Stomach (tissue), 9 donors: Measurements from ENCODE around the gene SNU13. TPM values are rescaled to one million over a fixed set of nuclear protein-coding genes. Genes with fewer than 3 reads are reported as not detected.

Source experiments
- DNase-seq, 2 donors: peaks; one replicate each; pipeline versions ENCODE4 v3.0.0 to v3.0.0-alpha.2; 2013 to 2019
- H3K27ac ChIP-seq, 5 donors: fragments of 200-600 bp in 4 of 5; sonication (generic) in 4 of 5; one replicate each; pipeline ENCODE4 v1.5.1; 2013 to 2019; ENCODE audit warnings: mild to moderate bottlenecking in 1 of 5, moderate library complexity in 1 of 5
- H3K27me3 ChIP-seq, 3 donors: fragments of 200-600 bp; sonication (generic); one replicate each; pipeline ENCODE4 v1.5.1; 2017 to 2019; ENCODE audit warnings: mixed run types in 1 of 3
- H3K36me3 ChIP-seq, 4 donors: fragments of 200-600 bp; sonication (generic); 1 replicate in 3 of 4; 2 replicates in 1 of 4; pipeline ENCODE4 v1.5.1; 2016 to 2019
- H3K4me1 ChIP-seq, 4 donors: fragments of 200-600 bp; sonication (generic); one replicate each; pipeline ENCODE4 v1.5.1; 2016 to 2019
- H3K4me3 ChIP-seq, 4 donors: fragments of 200-600 bp; sonication (generic) in 3 of 4; one replicate each; pipeline ENCODE4 v1.5.1; 2016 to 2019; ENCODE audit warnings: mild to moderate bottlenecking in 1 of 4
- H3K9me3 ChIP-seq, 4 donors: fragments of 200-600 bp; sonication (generic); one replicate each; pipeline ENCODE4 v1.5.1; 2016 to 2019
- CTCF ChIP-seq, 7 experiments: fragments of 450-650 bp in 4 of 7; fragments of 200-600 bp in 3 of 7; sonication (generic) in 3 of 7; IDR thresholded peaks; one replicate each; pipeline ENCODE4 v1.5.1; 2016 to 2019; ENCODE audit warnings: antibody characterized with exemption in 7 of 7, control low read depth in 2 of 7, mild to moderate bottlenecking in 1 of 7
- EP300 ChIP-seq: sonication (generic); formaldehyde crosslinking; IDR thresholded peaks from one replicate; pipeline ENCODE4 v1.6.1; 2017; ENCODE audit warnings: antibody characterized with exemption
- POLR2A ChIP-seq, 4 donors: fragments of 450-650 bp; IDR thresholded peaks; one replicate each; pipeline ENCODE4 v1.6.1; 2016; ENCODE audit warnings: antibody characterized with exemption in 4 of 4, control low read depth in 2 of 4, mild to moderate bottlenecking in 1 of 4, moderate library complexity in 1 of 4
- POLR2AphosphoS5 ChIP-seq, 3 donors: sonication (generic); formaldehyde crosslinking; IDR thresholded peaks; one replicate each; pipeline ENCODE4 v1.6.1; 2016; ENCODE audit warnings: antibody characterized with exemption in 3 of 3
- WGBS, 5 donors: extraction: QIAGEN DNeasy Blood & Tissue Kit in 3 of 5; methylation state at CpG; one replicate each; pipeline versions ENCODE4 v1.1.5 to v1.1.7; 2013 to 2018; 5-methylcytosine and 5-hydroxymethylcytosine counted together
- intact Hi-C: fragments of 100-400 bp; cut with DNase I; formaldehyde crosslinking; loops from one replicate; pipeline ENCODE4 v1.15.1; 2023; ENCODE audit warnings: low total_unique reads
- polyA plus RNA-seq, 3 donors: library from polyadenylated mRNA; stranded (reverse); fragments of 200-250 nt; gene quantifications; one replicate each; pipeline ENCODE4 v1.2.3, GENCODE V29; 2013
- small RNA-seq, 4 donors: library from RNA; depleted of rRNA; stranded (forward); fragments of <200 nt; gene quantifications; one replicate each; pipeline ENCODE3, GENCODE V24; 2016
- total RNA-seq, 5 donors: library from RNA; depleted of rRNA; stranded (reverse); fragments of >200 nt; gene quantifications; one replicate each; pipeline versions ENCODE4 v1.1.0 to v1.2.3, GENCODE V29; 2014 to 2016
- donor health status: healthy with polysubstance abuse.
- donor health status: Bipolar disorder and iron deficiency.
- donor health status: healthy.

Gene SNU13
- total and polyA plus RNA-seq, 8 donors = 12.2 to 154 (median 98.1) TPM

DNA sequence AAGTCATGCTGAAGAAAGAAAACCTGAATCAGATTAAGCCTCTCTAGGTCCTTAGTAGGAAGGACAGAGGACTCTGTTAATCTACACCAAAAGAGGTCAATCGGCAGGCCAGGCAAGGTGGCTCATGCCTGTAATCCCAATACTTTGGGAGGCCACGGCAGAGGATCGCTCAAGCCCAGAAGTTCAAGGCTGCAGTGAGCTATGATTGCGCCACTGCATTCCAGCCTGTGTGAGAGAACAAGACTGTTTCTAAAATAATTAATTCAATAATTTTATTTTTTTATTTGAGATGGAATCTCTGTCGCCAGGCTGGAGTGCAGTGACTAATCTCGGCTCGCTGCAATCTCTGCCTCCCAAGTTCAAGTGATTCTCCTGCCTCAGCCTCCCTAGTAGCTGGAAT is 63.1 kb downstream of the SNU13 start:
- H3K4me1 ChIP-seq = peaks cover 15 to 41% (median 22%) of the 10 kb centered on the region in 4 donors
- H3K27ac ChIP-seq = no peak overlapping the region
- intact Hi-C loops = no loop called here
- H3K4me3 ChIP-seq = no peak overlapping the region
- TF ChIP-seq POLR2AphosphoS5 (IDR thresholded peaks at IDR 0.05) = no peak
- TF ChIP-seq CTCF (IDR thresholded peaks at IDR 0.05) = no peak
- TF ChIP-seq EP300 = no peak
- TF ChIP-seq POLR2A (IDR thresholded peaks at IDR 0.05) = no peak
- no peaks in the 10 kb centered on the region for H3K27me3 ChIP-seq
- 91 to 99% (median 96%) methylated on average over 7 of the region's 7 CpGs for WGBS, 5 donors
- no peaks in the 10 kb centered on the region for H3K9me3 ChIP-seq
- DNase-seq = no peak
- H3K36me3 ChIP-seq = peaks cover 63 to 83% (median 79%) of the 10 kb centered on the region in 4 donors

Small RNA genes within 50 kb of the gene (small RNA-seq; reads per million reads assigned to genes)
- 0 reads per million in 4 donors for gene HMGN2P10
- gene RF00019 = 0 reads per million in 4 donors
- 0 reads per million in 4 donors for gene RNU6-476P
- 0 reads per million in 4 donors for gene RNU6ATAC22P

Other genes starting within 250 kb of the SNU13 start
- gene TOB2, start 242.1 kb downstream of the SNU13 start, total RNA-seq = 10 to 100 TPM; 19.8 to 42.4 (median 31.5) TPM
- 10 to 100 TPM; 11.0 to 17.1 (median 13.0) TPM for gene TOB2, start 242.1 kb downstream of the SNU13 start, polyA plus RNA-seq
- gene PHF5A, start 220.2 kb downstream of the SNU13 start, total RNA-seq = 10 to 100 TPM in 4 of 5 donors, under 1 TPM in 1; 0.58 to 54.5 (median 28.8) TPM
- 10 to 100 TPM; 42.8 to 51.9 (median 48.0) TPM for gene PHF5A, start 220.2 kb downstream of the SNU13 start, polyA plus RNA-seq
- gene ACO2, start 219.8 kb downstream of the SNU13 start, total RNA-seq = 100 to 1,000 TPM in 3 of 5 donors, 10 to 100 TPM in 2; 87.0 to 238 (median 116) TPM
- 10 to 100 TPM; 46.6 to 51.5 (median 51.1) TPM for gene ACO2, start 219.8 kb downstream of the SNU13 start, polyA plus RNA-seq
- gene POLR3H, start 144.4 kb downstream of the SNU13 start, total RNA-seq = 10 to 100 TPM in 2 of 5 donors, 1 to 10 TPM in 3; 2.6 to 13.4 (median 7.1) TPM
- gene POLR3H, start 144.4 kb downstream of the SNU13 start, polyA plus RNA-seq = 10 to 100 TPM; 16.6 to 21.7 (median 16.7) TPM
- gene CSDC2, start 127.9 kb downstream of the SNU13 start, total RNA-seq = 1 to 10 TPM in 3 of 5 donors, under 1 TPM in 1, not detected in 1; 0.89 to 6.5 (median 1.4) TPM
- gene CSDC2, start 127.9 kb downstream of the SNU13 start, polyA plus RNA-seq = 1 to 10 TPM; 1.8 to 5.5 (median 2.8) TPM
- 100 to 1,000 TPM in 1 of 5 donors, 10 to 100 TPM in 4; 15.2 to 131 (median 41.9) TPM for gene PMM1, start 99.0 kb downstream of the SNU13 start, total RNA-seq
- gene PMM1, start 99.0 kb downstream of the SNU13 start, polyA plus RNA-seq = 100 to 1,000 TPM in 2 of 3 donors, 10 to 100 TPM in 1; 54.6 to 126 (median 102) TPM
- gene DESI1, start 67.8 kb downstream of the SNU13 start, total RNA-seq = 10 to 100 TPM; 10.4 to 39.7 (median 15.4) TPM
- gene DESI1, start 67.8 kb downstream of the SNU13 start, polyA plus RNA-seq = 10 to 100 TPM; 11.9 to 17.4 (median 16.2) TPM
- 100 to 1,000 TPM in 4 of 5 donors, 10 to 100 TPM in 1; 40.3 to 315 (median 162) TPM for gene XRCC6, start 67.6 kb downstream of the SNU13 start, total RNA-seq
- 100 to 1,000 TPM; 117 to 137 (median 129) TPM for gene XRCC6, start 67.6 kb downstream of the SNU13 start, polyA plus RNA-seq
- 10 to 100 TPM in 1 of 5 donors, 1 to 10 TPM in 2, not detected in 2; 1.7 to 15.2 (median 5.4) TPM for gene MEI1, start 10.6 kb upstream of the SNU13 start, total RNA-seq
- 1 to 10 TPM; 1.6 to 3.7 (median 3.1) TPM for gene MEI1, start 10.6 kb upstream of the SNU13 start, polyA plus RNA-seq
- 10 to 100 TPM in 2 of 5 donors, 1 to 10 TPM in 2, not detected in 1; 4.9 to 16.5 (median 12.1) TPM for gene CCDC134, start 111.8 kb upstream of the SNU13 start, total RNA-seq
- 1 to 10 TPM in 2 of 3 donors, not detected in 1; 1.6 to 2.5 TPM for gene CCDC134, start 111.8 kb upstream of the SNU13 start, polyA plus RNA-seq
- gene SREBF2, start 144.2 kb upstream of the SNU13 start, total RNA-seq = 100 to 1,000 TPM in 1 of 5 donors, 10 to 100 TPM in 4; 41.3 to 159 (median 91.7) TPM
- gene SREBF2, start 144.2 kb upstream of the SNU13 start, polyA plus RNA-seq = 10 to 100 TPM; 12.2 to 48.7 (median 29.8) TPM
- gene SHISA8, start 226.2 kb upstream of the SNU13 start, total RNA-seq = not detected
- under 1 TPM in 1 of 3 donors, not detected in 2; 0.15 TPM for gene SHISA8, start 226.2 kb upstream of the SNU13 start, polyA plus RNA-seq
- under 1 TPM in 2 of 5 donors, not detected in 3; 0.55 to 0.87 TPM for gene TNFRSF13C, start 237.9 kb upstream of the SNU13 start, total RNA-seq
- gene TNFRSF13C, start 237.9 kb upstream of the SNU13 start, polyA plus RNA-seq = 1 to 10 TPM in 1 of 3 donors, under 1 TPM in 1, not detected in 1; 0.31 to 1.1 TPM